Stomach (tissue), 8 donors: ENCODE data around the gene GYG1. TPM values are rescaled to one million over a fixed set of nuclear protein-coding genes. Genes with fewer than 3 reads are reported as not detected.

Experiments used
- polyA plus RNA-seq, 3 donors: library from polyadenylated mRNA; stranded (reverse); fragments of 200-250 nt; gene quantifications; one replicate each; pipeline ENCODE4 v1.2.3, GENCODE V29; 2013
- total RNA-seq, 5 donors: library from RNA; depleted of rRNA; stranded (reverse); fragments of >200 nt; gene quantifications; one replicate each; pipeline versions ENCODE4 v1.1.0 to v1.2.3, GENCODE V29; 2014 to 2016
- donor health status: healthy with polysubstance abuse.
- donor health status: Bipolar disorder and iron deficiency.
- donor health status: healthy.

GYG1 gene
- total and polyA plus RNA-seq, 8 donors = 4.9 to 169 (median 38.1) TPM

Other genes with a start within 250 kb of the GYG1 start
- gene CPB1, start 163.7 kb upstream of the GYG1 start, total RNA-seq = under 1 TPM in 1 of 5 donors, not detected in 4; 0.92 TPM
- 10 to 100 TPM in 1 of 3 donors, 1 to 10 TPM in 1, under 1 TPM in 1; 0.70 to 29.2 (median 6.9) TPM for gene CPB1, start 163.7 kb upstream of the GYG1 start, polyA plus RNA-seq
- gene CPA3, start 126.2 kb upstream of the GYG1 start, total RNA-seq = 10 to 100 TPM in 2 of 5 donors, not detected in 3; 19.8 to 29.6 TPM
- 10 to 100 TPM in 1 of 3 donors, 1 to 10 TPM in 2; 1.1 to 24.9 (median 8.8) TPM for gene CPA3, start 126.2 kb upstream of the GYG1 start, polyA plus RNA-seq
- 10 to 100 TPM in 4 of 5 donors, 1 to 10 TPM in 1; 9.8 to 61.6 (median 45.5) TPM for gene HLTF, start 95.0 kb downstream of the GYG1 start, total RNA-seq
- 1 to 10 TPM; 3.4 to 4.4 (median 4.2) TPM for gene HLTF, start 95.0 kb downstream of the GYG1 start, polyA plus RNA-seq
- gene HPS3, start 138.1 kb downstream of the GYG1 start, total RNA-seq = 10 to 100 TPM; 11.2 to 23.9 (median 14.6) TPM
- 1 to 10 TPM; 6.3 to 9.5 (median 7.0) TPM for gene HPS3, start 138.1 kb downstream of the GYG1 start, polyA plus RNA-seq
- gene CP, start 230.3 kb downstream of the GYG1 start, total RNA-seq = 1 to 10 TPM in 2 of 5 donors, under 1 TPM in 1, not detected in 2; 0.73 to 7.5 (median 2.8) TPM
- gene CP, start 230.3 kb downstream of the GYG1 start, polyA plus RNA-seq = 10 to 100 TPM in 2 of 3 donors, under 1 TPM in 1; 0.46 to 15.4 (median 10.1) TPM